Esophagus muscularis mucosa (tissue), 4 donors: ENCODE measurements around the gene PPP2R3C. TPM values are rescaled to one million over a fixed set of nuclear protein-coding genes. Genes with fewer than 3 reads are reported as not detected.

Source experiments
- DNase-seq: peaks from one replicate; pipeline ENCODE4 v3.0.0-alpha.2; 2017; ENCODE audit errors: extremely low spot score
- H3K27ac ChIP-seq, 4 donors: fragments of 200-600 bp; sonication (generic); replicated peaks in 1 of 4; 1 replicate in 3 of 4; 2 replicates in 1 of 4; pipeline ENCODE4 v1.5.1; 2016 to 2019; ENCODE audit warnings: mild to moderate bottlenecking in 1 of 4
- H3K27me3 ChIP-seq, 4 donors: fragments of 200-600 bp; sonication (generic); one replicate each; pipeline versions ENCODE4 v1.5.1 to v1.6.0; 2016 to 2019
- H3K36me3 ChIP-seq, 4 donors: fragments of 200-600 bp; sonication (generic); one replicate each; pipeline ENCODE4 v1.5.1; 2016 to 2019
- H3K4me1 ChIP-seq, 4 donors: fragments of 200-600 bp; sonication (generic); one replicate each; pipeline ENCODE4 v1.5.1; 2016 to 2019
- H3K4me3 ChIP-seq, 4 donors: fragments of 200-600 bp; sonication (generic); 1 replicate in 2 of 4; 2 replicates in 2 of 4; pipeline ENCODE4 v1.5.1; 2016 to 2019; ENCODE audit warnings: mild to moderate bottlenecking in 4 of 4, moderate library complexity in 1 of 4
- H3K9me3 ChIP-seq, 4 donors: fragments of 200-600 bp; sonication (generic); 1 replicate in 3 of 4; 2 replicates in 1 of 4; pipeline ENCODE4 v1.5.1; 2016 to 2019
- CTCF ChIP-seq, 3 experiments: fragments of 200-600 bp in 2 of 3; fragments of 450-650 bp in 1 of 3; sonication (generic) in 2 of 3; IDR thresholded peaks; one replicate each; pipeline ENCODE4 v1.5.1; 2017 to 2019; ENCODE audit warnings: antibody characterized with exemption in 3 of 3, mild to moderate bottlenecking in 2 of 3, moderate library complexity in 1 of 3
- EP300 ChIP-seq: sonication (generic); formaldehyde crosslinking; IDR thresholded peaks from one replicate; pipeline ENCODE4 v1.6.1; 2017; ENCODE audit warnings: antibody characterized with exemption
- POLR2A ChIP-seq: fragments of 450-650 bp; IDR thresholded peaks from one replicate; pipeline ENCODE4 v1.6.1; 2017; ENCODE audit warnings: antibody characterized with exemption, moderate library complexity, mild to moderate bottlenecking, low read depth
- POLR2AphosphoS5 ChIP-seq, 2 donors: sonication (generic); formaldehyde crosslinking; IDR thresholded peaks; one replicate each; pipeline ENCODE4 v1.6.1; 2017; ENCODE audit warnings: antibody characterized with exemption in 2 of 2
- WGBS: methylation state at CpG from one replicate; pipeline ENCODE4 v1.1.5; 2018; 5-methylcytosine and 5-hydroxymethylcytosine counted together
- intact Hi-C: fragments of 100-400 bp; cut with DNase I; formaldehyde crosslinking; loops from one replicate; pipeline ENCODE4 v1.15.1; 2023
- total RNA-seq, 4 donors: library from RNA; depleted of rRNA; stranded (reverse); fragments of >200 nt; gene quantifications; one replicate each; pipeline versions ENCODE4 v1.1.0 to v1.2.1, GENCODE V29; 2016

The PPP2R3C gene
- total RNA-seq, 4 donors from 2014 or later: 29.5 to 48.6 (median 36.8) TPM

GRCh38 chr14:35144029-35144428 lies 22.2 kb upstream of the PPP2R3C start:
- WGBS: no CpG with 5 or more reads among the region's 1 CpG
- Histone ChIP-seq H3K4me1 (no peaks in the 10 kb centered on the region), H3K27ac (no peak overlapping the region), H3K9me3 (no peaks in the 10 kb centered on the region), H3K27me3 (no peaks in the 10 kb centered on the region), H3K36me3 (peaks cover 0 to 16% (median 7%) of the 10 kb centered on the region in 4 donors), H3K4me3 (no peak overlapping the region)
- DNase-seq: no peak
- TF ChIP-seq EP300: no peak
- no peak for TF ChIP-seq CTCF (IDR thresholded peaks at IDR 0.05)
- no peak for TF ChIP-seq POLR2AphosphoS5 (IDR thresholded peaks at IDR 0.05)
- TF ChIP-seq POLR2A: no peak
- intact Hi-C loops: loop anchor here (5.0 kb wide), 1 partner anchor 68 kb away; no protein-coding TSS in a partner anchor

GRCh38 chr14:35140718-35141581 lies 19.2 kb upstream of the PPP2R3C start:
- intact Hi-C loops: loop anchor here (2.0 to 5.0 kb wide), 2 partner anchors 71 to 274 kb away; no protein-coding TSS in a partner anchor
- WGBS: no CpG with 5 or more reads among the region's 2 CpGs
- Histone ChIP-seq H3K4me1 (no peaks in the 10 kb centered on the region), H3K36me3 (peaks cover 0 to 29% (median 7%) of the 10 kb centered on the region in 4 donors), H3K4me3 (no peak overlapping the region), H3K27ac (no peak overlapping the region), H3K9me3 (no peaks in the 10 kb centered on the region), H3K27me3 (no peaks in the 10 kb centered on the region)
- no peak for TF ChIP-seq EP300
- peak in 1 of 3 experiments; percentile 35 for TF ChIP-seq CTCF (IDR thresholded peaks at IDR 0.05)
- no peak for DNase-seq

GRCh38 chr14:35138585-35138984 lies 16.8 kb upstream of the PPP2R3C start:
- H3K4me1 ChIP-seq: peaks cover 0 to 8% (median 0%) of the 10 kb centered on the region in 4 donors
- no peak for TF ChIP-seq POLR2A
- TF ChIP-seq EP300: no peak
- TF ChIP-seq POLR2AphosphoS5 (IDR thresholded peaks at IDR 0.05): no peak
- no peak for TF ChIP-seq CTCF (IDR thresholded peaks at IDR 0.05)
- H3K36me3 ChIP-seq: peaks cover 0 to 37% (median 21%) of the 10 kb centered on the region in 4 donors
- no peak overlapping the region for H3K27ac ChIP-seq
- WGBS: no CpG with 5 or more reads among the region's 5 CpGs
- DNase-seq: no peak
- H3K27me3 ChIP-seq: no peaks in the 10 kb centered on the region
- H3K4me3 ChIP-seq: no peak overlapping the region
- no peaks in the 10 kb centered on the region for H3K9me3 ChIP-seq
- intact Hi-C loops: no loop called here

GRCh38 chr14:35134329-35135123 lies 12.7 kb upstream of the PPP2R3C start:
- intact Hi-C loops: no loop called here
- Histone ChIP-seq H3K4me3 (no peak overlapping the region), H3K27me3 (no peaks in the 10 kb centered on the region), H3K27ac (no peak overlapping the region), H3K36me3 (peaks cover 0 to 44% (median 25%) of the 10 kb centered on the region in 4 donors), H3K9me3 (no peaks in the 10 kb centered on the region), H3K4me1 (peaks cover 0 to 8% (median 0%) of the 10 kb centered on the region in 4 donors)
- TF ChIP-seq EP300: no peak
- no peak for TF ChIP-seq POLR2AphosphoS5 (IDR thresholded peaks at IDR 0.05)
- TF ChIP-seq POLR2A: no peak
- TF ChIP-seq CTCF (IDR thresholded peaks at IDR 0.05): no peak
- WGBS: 56% methylated on average over 2 of the region's 4 CpGs
- DNase-seq: no peak
